HG03469 (cell line): ENCODE data around the gene NBPF12.
"Not testable (repeated sequence)": the region's sequence is repeated elsewhere in the genome, so short reads cannot be mapped to it uniquely, and the experiment has no call there.

Source experiments
- ATAC-seq: cut with Tn5 transposase; IDR thresholded peaks from one replicate; pipeline ENCODE4 v1.9.1; 2021; ENCODE audit warnings: mild to moderate bottlenecking, moderate library complexity, moderate number of reproducible peaks; ENCODE audit not compliant: unreplicated experiment

Gene NBPF12

GRCh38 chr1:146938242-146938902 lies at the start of gene NBPF12:
Gene NBPF12 (plus strand): TSS chr1:146938324. CDS start chr1:146960144, 21,820 bp downstream.
- peak; percentile 55 for ATAC-seq

DNA sequence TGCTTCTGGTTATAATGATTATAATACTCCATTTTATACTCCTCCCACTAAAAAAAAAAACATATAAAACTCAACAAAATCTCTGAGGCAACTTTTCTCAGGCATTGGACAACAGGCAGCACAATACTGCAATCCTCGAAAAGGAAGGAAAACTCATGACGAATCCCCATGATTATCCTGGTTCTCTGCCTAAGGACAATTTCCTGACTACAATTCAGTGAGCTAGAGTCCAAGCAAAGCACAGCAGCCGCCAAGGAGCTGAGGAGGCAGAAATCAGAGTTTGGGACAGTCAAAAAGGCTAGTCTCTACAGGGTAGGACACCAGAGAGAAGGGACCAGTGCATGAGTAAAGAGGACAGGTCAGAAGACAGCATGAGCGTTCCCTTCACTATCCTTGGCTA lies 46.8 kb upstream of the NBPF12 start:
- ATAC-seq: not testable (repeated sequence)

DNA sequence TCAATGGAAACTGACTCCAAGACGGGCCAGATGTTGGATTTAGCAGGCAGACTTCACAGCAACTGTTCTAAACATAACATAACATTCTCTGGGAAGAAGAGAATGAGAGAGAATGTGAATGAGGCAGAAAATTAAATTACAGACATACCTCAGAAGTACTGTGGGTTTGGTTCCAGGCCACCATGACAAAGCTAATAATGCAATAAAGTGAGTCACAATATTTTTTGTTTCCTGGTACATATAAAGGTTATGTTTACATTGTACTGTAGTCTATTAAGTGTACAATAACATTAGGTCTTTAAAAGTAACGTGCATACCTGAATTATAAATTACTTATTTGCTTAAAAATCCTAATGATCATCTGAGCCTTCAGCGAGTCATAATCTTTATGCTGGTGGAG lies 45.8 kb upstream of the NBPF12 start:
- ATAC-seq: not testable (repeated sequence)

DNA sequence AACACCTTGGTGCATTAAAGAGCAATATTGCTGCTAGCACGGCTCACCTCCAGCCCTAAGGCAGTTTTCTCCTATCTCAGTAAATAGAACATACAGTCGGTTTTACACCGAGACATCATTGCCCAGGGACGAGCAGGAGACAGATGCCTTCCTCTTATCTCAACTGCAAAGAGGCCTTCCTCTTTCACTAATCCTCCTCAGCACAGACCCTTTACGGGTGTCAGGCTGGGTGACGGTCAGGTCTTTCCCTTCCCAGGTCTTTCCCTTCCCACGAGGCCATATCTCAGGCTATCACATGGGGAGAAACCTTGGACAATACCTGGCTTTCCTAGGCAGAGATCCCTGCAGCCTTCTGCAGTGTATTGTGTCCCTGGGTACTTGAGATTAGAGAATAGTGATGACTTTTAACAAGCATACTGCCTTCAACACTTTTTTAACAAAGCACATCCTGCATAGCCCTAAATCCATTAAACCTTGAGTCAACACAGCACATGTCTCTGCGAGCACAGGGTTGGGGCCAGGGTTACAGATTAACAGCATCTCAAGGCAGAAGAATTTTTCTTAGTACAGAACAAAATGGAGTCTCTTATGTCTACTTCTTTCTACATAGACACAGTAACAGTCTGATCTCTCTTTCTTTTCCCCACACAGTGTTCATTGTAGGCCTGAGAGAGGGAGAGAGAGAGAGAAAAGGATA lies 30.4 kb upstream of the NBPF12 start:
- not testable (repeated sequence) for ATAC-seq

DNA sequence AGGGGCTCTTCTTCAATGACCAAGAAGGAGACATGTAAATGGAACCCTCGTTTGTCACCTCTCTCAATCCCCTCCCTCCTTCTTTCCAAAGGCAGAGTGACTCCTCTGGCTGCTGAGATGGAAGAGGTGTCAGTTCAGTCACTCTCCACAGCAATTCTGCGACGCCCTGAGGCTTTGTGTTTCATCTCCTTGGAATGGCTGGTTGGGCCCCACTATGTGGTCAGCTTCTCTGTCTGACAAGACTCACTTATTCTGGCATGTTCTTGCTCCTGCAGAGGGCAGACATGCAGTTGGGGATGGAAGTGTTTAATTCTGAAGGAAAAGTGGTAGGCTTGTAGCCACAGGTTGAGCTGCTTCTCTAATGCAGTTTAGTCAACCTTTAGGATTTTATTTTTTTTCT lies 25.1 kb upstream of the NBPF12 start:
- not testable (repeated sequence) for ATAC-seq

DNA sequence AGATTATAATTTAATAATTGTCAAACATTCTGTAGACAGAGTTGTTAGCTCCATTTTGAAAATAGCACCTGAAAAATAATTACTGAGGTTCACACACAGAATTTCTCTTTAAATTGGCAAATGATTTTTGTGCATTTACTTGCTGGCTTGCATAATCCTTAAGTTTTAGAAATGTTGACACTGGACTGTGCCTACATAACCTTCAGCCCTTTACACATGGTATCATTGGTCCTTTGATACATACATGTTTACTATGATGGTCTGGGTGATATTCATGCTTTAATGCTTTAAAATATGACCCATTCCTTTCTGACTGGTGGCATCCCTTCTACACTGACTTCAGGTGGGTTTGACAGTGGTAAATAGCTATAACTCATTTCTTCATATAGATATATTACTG lies 17.3 kb upstream of the NBPF12 start:
- ATAC-seq: not testable (repeated sequence)

DNA sequence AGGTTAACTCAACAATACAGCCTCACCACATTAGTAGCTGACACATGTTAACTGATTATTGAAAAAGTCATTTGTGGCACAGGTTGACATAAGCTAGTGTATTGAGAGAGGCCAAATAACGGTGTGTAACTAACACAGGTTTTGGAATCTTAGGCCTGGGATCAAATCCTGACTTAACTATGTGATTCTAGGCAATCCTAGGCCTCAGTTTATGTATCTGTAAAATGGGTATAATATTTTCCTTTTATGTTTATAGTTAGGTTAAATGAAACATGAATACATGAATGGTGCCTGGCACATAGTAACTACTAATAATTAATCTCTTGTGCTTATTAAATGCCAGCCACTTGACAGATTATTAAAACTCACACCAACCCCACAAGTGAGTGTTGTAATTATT lies 15.5 kb upstream of the NBPF12 start:
- ATAC-seq: not testable (repeated sequence)

DNA sequence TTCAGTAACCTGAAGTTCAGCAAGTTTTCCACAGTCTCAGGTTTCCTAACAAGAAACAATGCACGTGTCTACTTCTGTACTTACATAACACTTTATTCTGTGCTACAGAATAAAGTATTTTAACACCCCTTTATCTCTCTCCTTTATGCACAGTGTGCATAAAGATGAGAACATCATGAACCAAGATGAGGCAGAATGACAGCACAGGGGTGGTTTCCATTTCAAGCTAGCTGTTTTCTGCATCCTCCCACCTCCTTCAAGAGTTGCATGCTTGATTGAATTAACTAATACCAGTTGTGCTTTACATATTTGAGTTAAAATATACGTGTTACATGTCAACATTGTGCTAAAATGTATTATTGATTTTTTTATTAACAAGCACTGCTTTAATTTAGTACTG lies 14.0 kb upstream of the NBPF12 start:
- ATAC-seq: not testable (repeated sequence)

DNA sequence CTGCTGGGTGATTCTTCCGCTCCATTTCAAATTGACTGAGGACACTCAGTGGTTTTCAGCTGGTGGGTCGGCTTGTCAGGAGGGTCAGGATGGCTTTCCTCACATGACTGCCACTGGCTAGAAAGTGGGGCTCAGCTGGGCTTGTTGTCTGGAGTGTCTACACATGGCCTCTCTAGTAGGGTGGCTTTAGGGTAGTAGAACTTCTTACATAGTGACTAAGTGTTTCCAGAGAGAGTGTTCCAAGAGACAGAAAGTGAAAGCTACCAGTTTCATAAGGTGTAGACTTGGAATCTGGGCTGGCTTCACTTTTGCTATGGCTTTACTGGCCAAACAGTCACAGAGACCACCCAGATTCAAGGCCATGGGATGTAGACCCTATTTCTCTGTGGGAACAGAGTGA lies 11.7 kb upstream of the NBPF12 start:
- ATAC-seq: not testable (repeated sequence)

GRCh38 chr1:146930225-146930624 lies 7.9 kb upstream of the NBPF12 start:
- ATAC-seq: not testable (repeated sequence)

- not testable (repeated sequence) for ATAC-seq
These were observed 3.5 kb upstream of the NBPF12 start for GRCh38 chr1:146934390-146935223.

DNA sequence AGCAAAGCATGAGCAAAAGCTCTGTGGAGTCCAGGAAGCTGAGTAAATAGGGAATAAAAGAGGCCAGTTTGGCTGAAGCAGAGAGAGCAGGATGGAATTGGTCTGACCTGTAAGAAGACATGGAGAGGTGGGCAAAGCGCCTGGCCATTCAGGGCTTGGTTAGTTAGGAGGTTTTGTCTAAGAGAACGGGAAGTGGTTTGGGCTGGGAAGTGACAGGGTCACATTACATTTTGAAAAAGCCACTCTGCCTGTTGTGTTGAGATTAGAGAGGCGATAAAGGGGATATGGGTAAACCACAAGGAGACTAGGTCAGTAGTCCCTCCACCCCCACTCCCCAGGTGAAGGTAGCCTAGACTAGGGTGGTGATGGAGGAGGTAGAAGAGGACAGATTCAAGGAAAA lies 662 bp upstream of the NBPF12 start:
- not testable (repeated sequence) for ATAC-seq

- peak; percentile 2 for ATAC-seq
These were observed 1.0 kb downstream of the NBPF12 start for GRCh38 chr1:146938927-146939786.

- not testable (repeated sequence) for ATAC-seq
These were observed 2.2 kb downstream of the NBPF12 start for GRCh38 chr1:146940293-146940692.

- not testable (repeated sequence) for ATAC-seq
These were observed 5.3 kb downstream of the NBPF12 start for GRCh38 chr1:146943342-146943886.

DNA sequence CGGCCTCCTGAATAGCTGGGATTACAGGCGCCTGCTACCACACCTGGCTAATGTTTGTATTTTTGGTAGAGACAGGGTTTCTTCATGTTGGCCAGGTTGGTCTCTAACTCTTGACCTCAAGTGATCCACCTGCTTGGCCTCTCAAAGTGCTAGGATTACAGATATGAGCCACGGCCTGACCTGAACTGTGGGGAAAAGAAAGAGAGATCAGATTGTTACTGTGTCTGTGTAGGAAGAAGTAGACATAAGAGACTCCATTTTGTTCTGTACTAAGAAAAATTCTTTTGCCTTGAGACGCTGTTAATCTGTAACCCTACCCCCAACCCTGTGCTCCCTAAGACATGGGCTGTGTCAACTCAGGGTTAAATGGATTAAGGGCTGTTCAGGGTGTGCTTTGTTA lies 10.0 kb downstream of the NBPF12 start:
- ATAC-seq: not testable (repeated sequence)

DNA sequence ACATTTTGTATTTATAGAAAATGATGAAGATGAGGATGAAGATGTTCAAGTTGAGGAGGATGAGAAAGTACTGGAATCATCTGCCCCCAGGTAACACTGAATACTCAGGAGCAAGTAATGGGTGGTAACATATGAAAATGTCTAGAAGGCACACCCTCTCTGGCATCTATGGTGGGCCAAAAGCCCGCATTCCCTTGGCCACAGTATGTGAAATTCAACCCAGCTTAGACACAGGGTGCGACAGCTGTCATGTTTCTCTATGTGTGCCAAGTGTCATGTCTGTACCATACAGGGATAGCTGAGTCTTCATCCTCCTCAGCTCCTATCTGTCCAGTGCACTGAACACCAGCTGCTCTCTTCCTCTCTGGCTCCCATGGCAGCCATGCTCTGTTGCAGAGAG lies 26.2 kb downstream of the NBPF12 start:
- not testable (repeated sequence) for ATAC-seq

DNA sequence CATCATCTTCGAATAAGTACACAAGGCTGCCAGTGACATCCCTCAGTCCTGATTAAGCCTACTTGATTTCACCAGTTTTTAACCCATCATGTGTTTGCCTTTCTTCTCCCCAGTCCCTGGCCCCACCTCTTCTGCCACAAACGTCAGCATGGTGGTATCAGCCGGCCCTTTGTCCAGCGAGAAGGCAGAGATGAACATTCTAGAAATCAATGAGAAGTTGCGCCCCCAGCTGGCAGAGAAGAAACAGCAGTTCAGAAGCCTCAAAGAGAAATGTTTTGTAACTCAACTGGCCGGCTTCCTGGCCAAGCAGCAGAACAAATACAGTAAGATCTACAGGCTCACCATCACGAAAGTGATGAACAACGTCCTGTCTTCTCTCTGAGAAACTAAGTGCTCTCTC lies 28.2 kb downstream of the NBPF12 start:
- not testable (repeated sequence) for ATAC-seq

DNA sequence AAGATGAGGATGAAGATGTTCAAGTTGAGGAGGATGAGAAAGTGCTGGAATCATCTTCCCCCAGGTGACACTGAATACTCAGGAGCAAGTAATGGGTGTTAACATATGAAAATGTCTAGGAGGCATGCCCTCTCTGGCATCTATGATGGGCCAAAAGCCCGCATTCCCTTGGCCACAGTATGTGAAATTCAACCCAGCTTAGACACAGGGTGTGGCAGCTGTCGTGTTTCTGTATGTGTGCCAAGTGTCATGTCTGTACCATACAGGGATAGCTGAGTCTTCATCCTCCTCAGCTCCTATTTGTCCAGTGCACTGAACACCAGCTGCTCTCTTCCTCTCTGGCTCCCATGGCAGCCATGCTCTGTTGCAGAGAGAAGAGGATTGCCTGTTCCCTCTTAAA lies 32.5 kb downstream of the NBPF12 start:
- not testable (repeated sequence) for ATAC-seq

DNA sequence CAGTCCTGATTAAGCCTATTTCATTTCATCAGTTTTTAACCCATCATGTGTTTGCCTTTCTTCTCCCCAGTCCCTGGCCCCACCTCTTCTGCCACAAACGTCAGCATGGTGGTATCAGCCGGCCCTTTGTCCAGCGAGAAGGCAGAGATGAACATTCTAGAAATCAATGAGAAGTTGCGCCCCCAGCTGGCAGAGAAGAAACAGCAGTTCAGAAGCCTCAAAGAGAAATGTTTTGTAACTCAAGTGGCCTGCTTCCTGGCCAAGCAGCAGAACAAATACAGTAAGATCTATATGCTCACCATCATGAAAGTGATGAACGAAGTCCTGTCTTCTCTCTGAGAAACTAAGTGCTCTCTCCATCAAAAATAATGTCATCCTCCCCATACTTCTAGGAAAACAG lies 34.6 kb downstream of the NBPF12 start:
- ATAC-seq: not testable (repeated sequence)
